ENCODE data around the gene TMEM202.
A peak's percentile ranks its signal among the peaks of the same experiment; 100 is the strongest.
"Not testable (repeated sequence)": the region's sequence is repeated elsewhere in the genome, so short reads cannot be mapped to it uniquely, and the experiment has no call there.

TMEM202 gene

GRCh38 chr15:72397796-72398588, at the start of gene TMEM202:
Gene TMEM202 (plus strand): TSS chr15:72398305. CDS start chr15:72398327, 22 bp downstream.
- DNase-seq = no peak

- DNase-seq = no peak
Measured at GRCh38 chr15:72353266-72353665, 44.8 kb upstream of the TMEM202 start.

GRCh38 chr15:72354496-72354895, 43.6 kb upstream of the TMEM202 start:
- DNase-seq = no peak

- peak; percentile 35 for DNase-seq
Measured at GRCh38 chr15:72358121-72358520, 40.0 kb upstream of the TMEM202 start.

- DNase-seq = no peak
Measured at GRCh38 chr15:72358650-72359171, 39.4 kb upstream of the TMEM202 start.

GRCh38 chr15:72361176-72361575, 36.9 kb upstream of the TMEM202 start:
- no peak for DNase-seq

GRCh38 chr15:72365844-72366243, 32.3 kb upstream of the TMEM202 start:
- DNase-seq = no peak

- DNase-seq = no peak
Measured at GRCh38 chr15:72368325-72368724, 29.8 kb upstream of the TMEM202 start.

GRCh38 chr15:72368899-72369298, 29.2 kb upstream of the TMEM202 start:
- DNase-seq = no peak

GRCh38 chr15:72369964-72370363, 28.1 kb upstream of the TMEM202 start:
- DNase-seq = no peak

GRCh38 chr15:72372361-72372760, 25.7 kb upstream of the TMEM202 start:
- no peak for DNase-seq

- no peak for DNase-seq
Measured at GRCh38 chr15:72375501-72375845, 22.6 kb upstream of the TMEM202 start.

GRCh38 chr15:72375846-72376581, 22.1 kb upstream of the TMEM202 start, which contains the start of gene HEXA:
Gene HEXA (minus strand): TSS chr15:72376014. CDS start chr15:72375972, 42 bp downstream.
- peak; percentile 99 for DNase-seq

GRCh38 chr15:72377331-72377730, 20.8 kb upstream of the TMEM202 start:
- DNase-seq = no peak

- not testable (repeated sequence) for DNase-seq
Measured at GRCh38 chr15:72379106-72379505, 19.0 kb upstream of the TMEM202 start.

- no peak for DNase-seq
Measured at GRCh38 chr15:72379856-72380430, 18.2 kb upstream of the TMEM202 start.

GRCh38 chr15:72380743-72381142, 17.4 kb upstream of the TMEM202 start:
- no peak for DNase-seq

- peak; percentile 18 for DNase-seq
Measured at GRCh38 chr15:72382146-72382545, 16.0 kb upstream of the TMEM202 start.

GRCh38 chr15:72387741-72388140, 10.4 kb upstream of the TMEM202 start:
- no peak for DNase-seq

- DNase-seq = no peak
Measured at GRCh38 chr15:72389231-72389630, 8.9 kb upstream of the TMEM202 start.

GRCh38 chr15:72396331-72396730, 1.8 kb upstream of the TMEM202 start:
- not testable (repeated sequence) for DNase-seq

GRCh38 chr15:72398648-72399047, 543 bp downstream of the TMEM202 start:
- no peak for DNase-seq

- no peak for DNase-seq
Measured at GRCh38 chr15:72402726-72403125, 4.6 kb downstream of the TMEM202 start.

GRCh38 chr15:72404356-72404755, 6.3 kb downstream of the TMEM202 start:
- no peak for DNase-seq
